ENCODE data around the gene CERS3.

CERS3 gene

GRCh38 chr15:100429116-100429728 lies 99.5 kb downstream of the CERS3 start:
- no peak overlapping the region for H3K4me2 ChIP-seq (ENCODE audit: insufficient read depth, low read length)
- no peaks in the 10 kb centered on the region for H3K4me1 ChIP-seq (ENCODE audit: insufficient read depth, low read length)
- no peak overlapping the region for H3K27ac ChIP-seq (ENCODE audit: low read length)
- no peaks in the 10 kb centered on the region for H3K9me3 ChIP-seq (ENCODE audit: insufficient read depth, low read length, severe bottlenecking)
- H3K27me3 ChIP-seq (ENCODE audit: insufficient read depth, low read length, poor library complexity) = no peaks in the 10 kb centered on the region
- H3K9ac ChIP-seq (ENCODE audit: low read depth, low read length) = no peak overlapping the region
- H3K4me3 ChIP-seq (ENCODE audit: low read depth in 1 of 2, low read length in 2 of 2) = no peak overlapping the region
- no peaks in the 10 kb centered on the region for H3K36me3 ChIP-seq (ENCODE audit: insufficient read depth, low read length)
- H2AFZ ChIP-seq (ENCODE audit: low read depth, low read length) = no peak overlapping the region
- ATAC-seq (ENCODE audit: insufficient read depth, low read depth) = no peak
- TF ChIP-seq EZH2 (IDR thresholded peaks at IDR 0.05; ENCODE audit: borderline replicate concordance, low read depth, low read length, severe bottlenecking) (no peak), CTCF (IDR thresholded peaks at IDR 0.05; ENCODE audit: borderline replicate concordance, extremely low read depth, low read length, poor library complexity, severe bottlenecking) (no peak)
- H3K79me2 ChIP-seq (ENCODE audit: insufficient read depth, low read length) = no peaks in the 10 kb centered on the region
- no peak for DNase-seq
- no peaks in the 10 kb centered on the region for H4K20me1 ChIP-seq (ENCODE audit: insufficient read depth, low read length)

GRCh38 chr15:100426937-100427336 lies 101.8 kb downstream of the CERS3 start:
- Histone ChIP-seq H2AFZ (ENCODE audit: low read depth, low read length) (no peak overlapping the region), H3K4me1 (ENCODE audit: insufficient read depth, low read length) (no peaks in the 10 kb centered on the region), H4K20me1 (ENCODE audit: insufficient read depth, low read length) (no peaks in the 10 kb centered on the region), H3K9ac (ENCODE audit: low read depth, low read length) (no peak overlapping the region), H3K79me2 (ENCODE audit: insufficient read depth, low read length) (no peaks in the 10 kb centered on the region), H3K36me3 (ENCODE audit: insufficient read depth, low read length) (no peaks in the 10 kb centered on the region), H3K4me3 (ENCODE audit: low read depth in 1 of 2, low read length in 2 of 2) (no peak overlapping the region), H3K27ac (ENCODE audit: low read length) (no peak overlapping the region), H3K4me2 (ENCODE audit: insufficient read depth, low read length) (no peak overlapping the region), H3K9me3 (ENCODE audit: insufficient read depth, low read length, severe bottlenecking) (no peaks in the 10 kb centered on the region), H3K27me3 (ENCODE audit: insufficient read depth, low read length, poor library complexity) (no peaks in the 10 kb centered on the region)
- TF ChIP-seq EZH2 (IDR thresholded peaks at IDR 0.05; ENCODE audit: borderline replicate concordance, low read depth, low read length, severe bottlenecking) (no peak), CTCF (IDR thresholded peaks at IDR 0.05; ENCODE audit: borderline replicate concordance, extremely low read depth, low read length, poor library complexity, severe bottlenecking) (no peak)
- ATAC-seq (ENCODE audit: insufficient read depth, low read depth) (no peak), DNase-seq (no peak)

DNA sequence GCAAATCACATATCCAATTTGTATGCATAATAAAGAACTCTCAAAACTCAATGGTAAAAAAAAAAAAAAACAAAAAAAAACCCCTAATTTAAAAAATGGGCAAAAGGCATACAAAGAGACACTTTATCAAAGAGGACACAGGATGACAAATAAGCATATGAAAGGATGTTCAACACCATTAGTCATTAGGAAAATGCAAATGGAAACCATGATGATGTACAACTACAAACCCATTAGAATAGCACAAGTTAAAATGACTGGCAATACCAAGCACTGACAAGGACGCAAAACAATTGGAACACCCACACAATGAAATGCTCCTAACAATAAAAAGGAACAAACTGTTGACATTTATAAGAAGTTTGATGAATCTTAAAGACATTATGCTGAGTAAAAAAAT lies 123.6 kb downstream of the CERS3 start:
- ATAC-seq (ENCODE audit: insufficient read depth, low read depth) = no peak

More for the DNA sequence above, 123.6 kb downstream of the CERS3 start:
- Histone ChIP-seq H2AFZ (ENCODE audit: low read depth, low read length) (no peak overlapping the region), H3K27ac (ENCODE audit: low read length) (no peak overlapping the region), H4K20me1 (ENCODE audit: insufficient read depth, low read length) (no peaks in the 10 kb centered on the region), H3K4me2 (ENCODE audit: insufficient read depth, low read length) (no peak overlapping the region), H3K4me3 (ENCODE audit: low read depth in 1 of 2, low read length in 2 of 2) (no peak overlapping the region), H3K27me3 (ENCODE audit: insufficient read depth, low read length, poor library complexity) (no peaks in the 10 kb centered on the region), H3K9ac (ENCODE audit: low read depth, low read length) (no peak overlapping the region), H3K9me3 (ENCODE audit: insufficient read depth, low read length, severe bottlenecking) (no peaks in the 10 kb centered on the region), H3K36me3 (ENCODE audit: insufficient read depth, low read length) (no peaks in the 10 kb centered on the region), H3K79me2 (ENCODE audit: insufficient read depth, low read length) (no peaks in the 10 kb centered on the region), H3K4me1 (ENCODE audit: insufficient read depth, low read length) (no peaks in the 10 kb centered on the region)
- DNase-seq = no peak
- TF ChIP-seq EZH2 (IDR thresholded peaks at IDR 0.05; ENCODE audit: borderline replicate concordance, low read depth, low read length, severe bottlenecking) (no peak), CTCF (IDR thresholded peaks at IDR 0.05; ENCODE audit: borderline replicate concordance, extremely low read depth, low read length, poor library complexity, severe bottlenecking) (no peak)

All from DND-41 (cell line).